Hepatic stellate cell (primary cell): ENCODE data around the gene TRPM8.
"Not testable (repeated sequence)": the region's sequence is repeated elsewhere in the genome, so short reads cannot be mapped to it uniquely, and the experiment has no call there.

Experiments used
- DNase-seq: peaks from one replicate; pipeline ENCODE4 v3.0.0; 2011; ENCODE audit warnings: low spot score

The TRPM8 gene

GRCh38 chr2:233938676-233939370 is 21.6 kb downstream of the TRPM8 start:
- DNase-seq, result no peak

DNA sequence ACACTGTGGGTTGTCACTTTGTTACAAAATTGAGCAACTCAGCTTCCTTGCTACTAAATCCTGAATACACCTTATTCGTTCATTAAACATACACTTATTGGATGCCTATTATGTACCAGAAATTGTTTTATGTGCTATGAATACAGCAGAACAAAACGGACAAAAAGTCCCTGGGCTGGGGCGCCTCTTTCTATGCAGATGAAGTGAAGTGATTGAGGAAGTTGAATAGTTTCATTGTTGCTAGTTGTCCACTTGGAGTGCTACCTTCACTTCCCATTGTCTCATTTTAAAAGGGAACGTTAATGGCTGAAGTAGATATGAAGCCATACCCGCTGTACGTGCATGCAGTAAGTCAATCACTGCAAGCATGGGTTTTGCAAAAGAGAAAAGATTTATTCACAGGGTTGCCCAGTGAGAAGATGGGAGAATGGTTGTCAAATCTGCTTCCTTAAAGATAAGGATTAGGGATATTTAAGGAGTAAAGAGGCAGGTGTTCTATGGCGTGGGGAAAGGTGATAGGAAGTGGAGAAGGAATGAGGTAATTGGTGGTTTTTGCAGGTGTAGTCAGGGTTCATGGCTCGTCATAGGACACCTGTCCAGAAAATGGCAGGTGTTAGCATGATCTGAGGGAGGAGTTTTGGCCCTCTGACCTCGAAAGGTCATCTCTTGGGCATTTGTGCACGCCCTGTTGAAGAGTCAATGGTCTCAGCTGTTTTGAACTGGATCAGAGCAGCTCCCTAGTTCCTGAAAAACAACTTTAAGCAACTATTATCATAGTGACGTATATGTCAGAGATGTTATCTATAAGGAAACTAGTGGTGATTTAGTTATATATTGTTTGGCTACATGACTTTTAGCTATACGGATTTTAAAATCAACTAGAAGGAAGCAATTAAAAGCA is 23.5 kb downstream of the TRPM8 start:
- no peak for DNase-seq

- no peak for DNase-seq
Measured at GRCh38 chr2:233942731-233943130, 25.6 kb downstream of the TRPM8 start.

GRCh38 chr2:233944269-233944668 is 27.1 kb downstream of the TRPM8 start:
- no peak for DNase-seq

- DNase-seq, result no peak
Measured at GRCh38 chr2:233944722-233945121, 27.5 kb downstream of the TRPM8 start.

- no peak for DNase-seq
Measured at GRCh38 chr2:233945146-233945545, 28.0 kb downstream of the TRPM8 start.

DNA sequence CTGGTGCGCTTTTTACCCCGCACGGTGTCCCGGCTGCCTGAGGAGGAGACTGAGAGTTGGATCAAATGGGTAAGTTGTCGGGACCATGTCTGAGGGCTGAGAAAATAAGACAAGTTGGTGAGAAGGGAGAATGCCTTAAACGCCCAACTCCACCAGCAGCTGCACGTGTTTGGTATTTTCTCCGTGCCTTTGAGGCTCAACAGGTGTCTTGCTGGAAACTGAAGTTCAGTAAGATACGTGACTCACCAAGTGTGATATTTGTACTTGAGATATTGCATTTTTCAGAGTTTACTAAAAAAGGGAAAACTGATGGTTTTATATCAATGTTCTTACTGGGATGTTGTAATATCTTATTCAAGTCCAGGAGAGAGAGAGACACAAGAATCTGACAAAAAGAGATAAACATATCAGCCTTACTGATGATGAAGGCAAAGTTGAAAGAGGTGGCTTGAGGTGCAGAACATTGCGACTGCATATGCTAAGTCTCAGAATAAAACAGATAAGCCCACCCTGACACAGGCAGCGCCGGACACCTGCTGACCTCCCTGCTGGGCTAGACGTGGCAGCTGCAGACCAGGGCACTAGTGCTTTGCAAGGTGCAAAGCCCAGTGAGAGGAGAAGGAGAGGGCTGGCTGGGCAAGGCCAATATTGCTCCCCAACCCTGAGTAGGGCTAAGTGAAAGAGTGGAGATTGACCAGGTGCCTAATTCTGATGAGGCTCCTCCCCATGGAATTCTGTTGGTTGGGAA is 33.1 kb downstream of the TRPM8 start:
- no peak for DNase-seq

DNA sequence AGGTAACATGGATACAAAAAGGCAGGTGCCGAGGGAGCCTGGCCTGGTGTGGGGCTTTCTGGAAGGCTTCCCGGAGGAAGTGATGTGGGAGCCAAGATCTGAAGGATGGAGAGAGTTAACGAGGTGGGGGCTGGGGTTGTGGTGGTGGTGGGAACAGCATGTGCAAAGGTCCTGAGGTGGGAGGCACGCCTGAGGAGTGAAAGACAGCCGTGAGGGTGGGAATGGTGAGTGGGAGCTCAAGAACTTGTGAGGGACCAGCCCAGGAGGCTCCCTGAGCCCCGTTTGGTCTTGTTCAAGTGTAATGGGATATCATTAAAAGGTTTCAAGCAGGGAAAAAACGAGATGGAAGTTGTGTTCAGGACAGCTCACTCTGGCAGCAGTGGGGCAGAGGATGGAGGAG is 35.2 kb downstream of the TRPM8 start:
- DNase-seq, result no peak

GRCh38 chr2:233953087-233953801 is 36.1 kb downstream of the TRPM8 start:
- DNase-seq, result no peak

GRCh38 chr2:233960203-233960602 is 43.0 kb downstream of the TRPM8 start:
- DNase-seq, result no peak

DNA sequence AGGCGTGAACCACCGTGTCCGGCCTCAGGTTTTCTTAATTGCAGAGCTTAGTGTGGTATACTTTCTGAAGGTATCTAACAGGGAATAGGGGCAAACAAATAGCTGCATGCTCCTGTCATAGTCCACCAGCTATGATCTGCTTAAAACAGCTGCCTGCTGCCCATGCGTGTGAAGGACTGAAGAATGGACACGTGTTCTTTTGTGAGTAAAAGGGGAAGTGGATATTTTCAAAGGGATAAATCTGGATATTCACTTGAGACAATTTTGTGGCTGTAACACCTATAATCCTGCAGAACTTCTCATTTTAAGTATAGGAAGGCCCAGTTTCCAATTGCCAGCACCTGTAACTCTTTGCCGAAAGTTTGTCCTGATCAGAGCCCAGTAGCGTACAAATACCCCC is 44.7 kb downstream of the TRPM8 start:
- DNase-seq, result no peak

DNA sequence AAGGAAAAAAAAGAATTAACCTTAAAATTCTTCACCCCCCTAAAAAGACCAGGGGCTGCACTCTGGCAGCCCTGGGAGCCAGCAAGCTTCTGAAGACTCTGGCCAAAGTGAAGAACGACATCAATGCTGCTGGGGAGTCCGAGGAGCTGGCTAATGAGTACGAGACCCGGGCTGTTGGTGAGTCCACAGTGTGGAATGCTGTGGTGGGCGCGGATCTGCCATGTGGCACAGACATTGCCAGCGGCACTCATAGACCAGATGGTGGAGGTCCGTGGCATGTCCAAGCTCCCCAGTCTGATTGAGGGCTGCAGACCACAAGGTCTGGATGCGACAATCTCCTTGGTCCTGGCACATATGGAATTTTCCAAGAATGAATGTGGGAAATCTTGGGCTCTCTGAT is 47.4 kb downstream of the TRPM8 start:
- DNase-seq, result no peak

GRCh38 chr2:233965032-233965603 is 47.9 kb downstream of the TRPM8 start:
- no peak for DNase-seq

GRCh38 chr2:233965646-233966045 is 48.5 kb downstream of the TRPM8 start:
- not testable (repeated sequence) for DNase-seq

DNA sequence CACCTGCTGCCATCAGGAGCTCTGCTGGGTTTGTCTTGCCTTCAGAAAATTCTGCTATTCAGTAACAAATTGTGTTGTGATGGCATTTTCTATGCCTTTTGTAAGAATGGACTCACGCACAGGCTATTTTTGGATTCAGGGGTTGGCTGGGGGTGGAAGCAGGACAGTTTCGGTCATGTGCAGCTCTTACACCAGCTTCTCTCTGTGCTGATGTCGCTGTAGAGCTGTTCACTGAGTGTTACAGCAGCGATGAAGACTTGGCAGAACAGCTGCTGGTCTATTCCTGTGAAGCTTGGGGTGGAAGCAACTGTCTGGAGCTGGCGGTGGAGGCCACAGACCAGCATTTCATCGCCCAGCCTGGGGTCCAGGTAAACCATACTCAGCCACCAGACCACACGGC is 49.2 kb downstream of the TRPM8 start:
- peak; percentile 36 for DNase-seq

- DNase-seq, result no peak
Measured at GRCh38 chr2:233967164-233967563, 50.0 kb downstream of the TRPM8 start.

GRCh38 chr2:233968556-233968955 is 51.4 kb downstream of the TRPM8 start:
- DNase-seq, result no peak

- not testable (repeated sequence) for DNase-seq
Measured at GRCh38 chr2:233972460-233972859, 55.3 kb downstream of the TRPM8 start.

DNA sequence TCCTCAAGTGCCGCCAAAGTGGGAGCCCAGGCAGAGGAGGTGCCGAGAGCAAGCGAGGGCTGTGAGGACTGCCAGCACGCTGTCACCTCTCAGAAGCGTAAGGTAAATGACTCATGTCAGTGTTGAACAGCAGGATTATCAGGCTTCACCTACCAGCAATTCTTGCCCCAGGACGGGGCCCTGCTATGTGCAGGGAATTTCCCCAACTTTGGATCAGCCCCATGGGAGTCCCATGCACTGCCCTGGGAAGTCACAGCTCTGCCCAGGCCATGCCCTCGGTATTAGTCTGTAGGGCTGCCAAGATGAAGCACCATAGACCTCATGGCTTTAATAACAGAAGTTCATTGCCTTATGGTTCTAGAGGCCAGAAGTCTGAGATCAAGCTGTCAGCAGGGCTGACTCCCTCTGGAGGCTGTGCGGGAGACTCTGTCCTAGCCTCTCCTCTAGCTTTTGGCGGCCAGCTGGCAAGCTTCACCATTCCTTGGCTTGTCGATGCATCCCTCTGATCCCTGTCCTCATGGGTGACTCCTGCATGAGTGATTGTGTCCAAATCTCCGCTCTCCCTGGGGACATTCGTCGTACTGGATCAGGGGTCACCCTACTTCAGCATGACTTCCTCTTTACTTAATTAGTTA is 55.9 kb downstream of the TRPM8 start:
- no peak for DNase-seq

GRCh38 chr2:233973786-233974185 is 56.6 kb downstream of the TRPM8 start:
- DNase-seq, result no peak

DNA sequence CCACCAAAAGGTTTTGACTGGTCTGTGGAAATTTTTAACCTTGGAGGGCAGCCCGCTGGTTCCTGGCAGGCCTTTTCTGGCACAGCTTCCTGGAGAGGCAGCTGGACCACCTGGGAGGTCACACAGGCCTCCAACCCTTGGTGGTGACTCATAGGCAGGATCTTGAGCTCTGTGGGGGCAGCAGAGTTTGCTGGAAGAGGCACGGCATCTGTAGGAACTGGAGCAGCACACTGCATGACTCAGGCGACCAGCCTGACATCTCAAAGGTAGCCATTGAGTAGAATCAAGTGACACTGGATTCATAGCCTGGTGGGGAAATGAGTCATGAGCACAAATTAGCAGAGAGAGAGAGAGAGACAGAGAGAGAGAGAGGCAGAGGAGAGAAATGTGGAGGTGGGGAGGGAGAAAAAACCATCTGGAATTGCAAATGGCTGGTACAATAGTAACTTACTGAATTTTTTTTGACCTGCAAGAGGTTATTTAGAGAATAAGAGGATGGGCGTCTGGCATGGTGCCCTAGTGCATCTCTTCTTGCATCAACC is 57.4 kb downstream of the TRPM8 start:
- DNase-seq, result peak; percentile 82
